Effector memory CD8-positive, alpha-beta T cell (primary cell): ENCODE data around the gene TTLL6.
A peak's percentile ranks its signal among the peaks of the same experiment; 100 is the strongest.

Experiments used
- ATAC-seq: fragments of 150-1000 bp; cut with Tn5 transposase; replicated peaks from 2 replicates; pipeline ENCODE4 v1.10.0; 2021; ENCODE audit warnings: mild to moderate bottlenecking, moderate library complexity
- DNase-seq, 3 experiments: peaks; one replicate each; pipeline ENCODE4 v3.0.0; 2021
- H3K27ac Mint-ChIP-seq, 2 donors: one replicate each; pipeline ENCODE4 v1.8.0; 2022; ENCODE audit warnings: mild to moderate bottlenecking in 2 of 2, mixed read lengths in 2 of 2, moderate library complexity in 2 of 2
- H3K27me3 Mint-ChIP-seq, 2 donors: one replicate each; pipeline ENCODE4 v1.8.0; 2022; ENCODE audit warnings: mixed read lengths in 2 of 2
- H3K36me3 Mint-ChIP-seq: one replicate; pipeline ENCODE4 v1.8.0; 2022; ENCODE audit warnings: mild to moderate bottlenecking, moderate library complexity, mixed read lengths; ENCODE audit not compliant: insufficient read depth
- H3K4me1 Mint-ChIP-seq, 2 donors: one replicate each; pipeline ENCODE4 v1.8.0; 2022; ENCODE audit warnings: low read depth in 2 of 2, mixed read lengths in 2 of 2
- H3K4me3 Mint-ChIP-seq, 2 donors: one replicate each; pipeline ENCODE4 v1.8.0; 2022; ENCODE audit warnings: mild to moderate bottlenecking in 2 of 2, mixed read lengths in 2 of 2, moderate library complexity in 2 of 2
- H3K9me3 Mint-ChIP-seq, 2 donors: one replicate each; pipeline ENCODE4 v1.8.0; 2022; ENCODE audit warnings: mixed read lengths in 2 of 2

TTLL6 gene

DNA sequence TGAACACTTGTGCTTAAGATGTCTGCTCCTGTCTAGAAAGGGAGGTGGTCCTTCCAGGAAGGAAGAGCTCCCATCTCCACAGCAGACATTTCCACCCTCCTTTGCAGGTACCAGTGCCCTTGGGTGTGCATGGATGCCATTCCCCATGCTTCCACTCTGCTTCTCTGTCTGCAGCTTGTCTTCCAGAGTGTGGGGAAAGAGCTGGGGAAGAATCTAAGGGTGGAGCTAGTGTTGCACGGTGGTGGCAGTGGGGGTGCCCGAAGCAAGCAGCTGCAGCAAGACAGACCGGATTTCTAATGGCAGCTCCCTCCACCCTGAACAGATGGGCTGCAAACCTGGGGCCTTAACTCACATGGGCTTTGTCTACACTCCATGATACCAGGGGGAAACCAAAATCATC, 65.9 kb downstream of the TTLL6 start:
- peaks cover 27% of the 10 kb centered on the region in 2 donors for H3K4me1 Mint-ChIP-seq

DNA sequence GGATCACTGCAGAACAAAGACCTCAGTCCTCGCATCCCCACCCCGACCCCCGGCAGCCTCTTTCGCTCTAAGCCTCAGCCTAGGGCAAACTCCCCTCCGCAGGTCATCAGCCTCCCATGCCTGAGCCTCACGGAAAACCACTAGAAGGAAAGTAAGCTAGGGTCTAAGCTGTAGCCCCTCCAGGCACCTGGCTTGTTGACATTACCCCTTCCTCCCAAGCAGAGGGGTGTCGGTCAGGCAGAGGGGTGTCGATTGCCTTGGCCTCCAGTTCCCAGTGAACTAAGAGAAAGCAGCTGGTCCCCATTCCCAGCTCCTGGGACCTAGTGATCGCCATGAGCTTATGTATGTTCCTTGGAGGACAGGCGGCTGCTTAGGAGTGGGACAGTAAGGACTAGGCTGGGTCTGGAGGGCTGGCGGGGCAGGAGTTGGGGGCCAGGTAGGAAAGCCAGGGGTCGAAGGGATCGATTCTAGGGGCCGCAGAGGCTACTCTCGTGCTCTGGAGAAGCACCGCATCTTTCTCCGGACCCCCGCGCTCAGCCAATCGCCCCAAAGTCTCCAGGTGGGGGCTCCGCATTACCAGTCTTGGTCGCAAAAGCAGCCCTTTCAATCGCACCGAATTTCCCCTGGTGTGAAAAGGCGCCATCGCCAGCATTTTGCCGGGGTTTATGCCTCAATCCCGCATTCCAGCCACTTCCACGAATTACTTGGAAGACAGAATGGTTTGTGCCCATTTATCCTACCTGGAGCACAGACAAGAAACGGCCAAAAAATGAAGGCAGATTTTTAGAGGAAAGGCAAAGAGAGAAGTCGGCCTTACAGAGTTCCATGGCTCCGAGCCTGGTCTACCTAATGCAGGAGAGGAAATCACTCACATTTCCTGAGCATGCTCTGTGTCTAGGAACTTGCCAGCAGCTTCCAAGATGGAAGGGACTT, 67.1 kb downstream of the TTLL6 start:
- Mint-ChIP-seq H3K9me3 (no peaks in the 10 kb centered on the region), H3K27ac (no peak overlapping the region), H3K27me3 (peaks cover 71 to 95% of the 10 kb centered on the region in 2 donors), H3K4me3 (no peak overlapping the region), H3K4me1 (peaks cover 27 to 30% of the 10 kb centered on the region in 2 donors), H3K36me3 (peaks cover 28% of the 10 kb centered on the region)
- no peak for ATAC-seq
- no peak for DNase-seq

More for the DNA sequence above, 65.9 kb downstream of the TTLL6 start:
- ATAC-seq = no peak
- Mint-ChIP-seq H3K9me3 (no peaks in the 10 kb centered on the region), H3K4me3 (no peak overlapping the region), H3K27ac (no peak overlapping the region), H3K27me3 (peaks cover 70 to 95% of the 10 kb centered on the region in 2 donors), H3K36me3 (peaks cover 28% of the 10 kb centered on the region)
- DNase-seq = no peak

DNA sequence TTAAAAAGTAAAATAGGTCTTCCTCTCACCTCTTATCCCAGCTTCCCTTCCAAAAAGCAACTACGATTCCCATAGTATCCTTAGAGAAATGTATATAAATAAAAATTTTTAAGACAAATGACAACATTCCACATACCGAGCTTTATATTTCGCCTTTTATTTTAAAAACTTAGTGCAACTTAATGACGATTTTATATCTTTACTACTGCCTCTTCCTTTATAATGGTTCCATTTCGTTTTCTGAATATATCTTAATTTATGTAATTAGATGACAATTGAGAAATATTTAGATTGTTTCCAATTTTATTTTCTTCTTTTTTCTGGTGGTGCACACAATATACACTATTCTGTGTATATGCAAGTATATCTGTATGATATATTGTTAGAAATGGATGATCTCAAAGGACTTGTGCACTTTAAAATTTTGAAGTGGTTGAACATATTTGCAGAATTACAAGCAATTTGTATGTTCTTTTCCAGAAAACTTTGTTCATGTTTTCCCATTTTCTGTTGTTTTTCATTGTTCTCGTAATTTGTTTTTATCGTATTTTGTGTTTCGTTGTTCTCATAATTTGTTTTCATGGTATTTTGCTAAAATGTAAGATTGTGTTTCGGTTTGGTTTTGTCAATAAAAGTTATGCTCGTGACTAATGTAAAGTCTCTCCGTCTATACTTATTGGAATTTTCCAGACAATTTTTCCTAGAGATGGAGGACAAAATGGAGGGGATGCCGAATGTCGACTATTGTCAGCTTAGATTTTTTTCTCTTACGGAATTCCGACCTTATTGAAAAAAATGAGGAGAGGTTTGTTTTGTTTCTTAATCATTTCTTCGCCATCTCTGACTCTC, 68.1 kb downstream of the TTLL6 start:
- Mint-ChIP-seq H3K4me3 (no peak overlapping the region), H3K36me3 (peaks cover 28% of the 10 kb centered on the region), H3K4me1 (peaks cover 23 to 25% of the 10 kb centered on the region in 2 donors), H3K27ac (peak overlapping the region in 1 of 2 donors; percentile 17), H3K9me3 (no peaks in the 10 kb centered on the region), H3K27me3 (peaks cover 73 to 95% of the 10 kb centered on the region in 2 donors)
- no peak for ATAC-seq
- no peak for DNase-seq

- DNase-seq = no peak
- Mint-ChIP-seq H3K4me3 (no peak overlapping the region), H3K27me3 (peaks cover 73 to 95% of the 10 kb centered on the region in 2 donors), H3K36me3 (peaks cover 28% of the 10 kb centered on the region), H3K9me3 (no peaks in the 10 kb centered on the region), H3K27ac (no peak overlapping the region), H3K4me1 (peaks cover 12 to 20% of the 10 kb centered on the region in 2 donors)
- no peak for ATAC-seq
Observed at GRCh38 chr17:48747445-48748363, 69.3 kb downstream of the TTLL6 start.

- Mint-ChIP-seq H3K4me3 (peak overlapping the region; percentile 46 to 51), H3K9me3 (no peaks in the 10 kb centered on the region), H3K27me3 (peaks cover 73 to 95% of the 10 kb centered on the region in 2 donors), H3K27ac (no peak overlapping the region), H3K4me1 (peaks cover 12 to 16% of the 10 kb centered on the region in 2 donors), H3K36me3 (peaks cover 23% of the 10 kb centered on the region)
- DNase-seq (no peak), ATAC-seq (no peak)
Observed at GRCh38 chr17:48746916-48747444, 70.0 kb downstream of the TTLL6 start.

DNA sequence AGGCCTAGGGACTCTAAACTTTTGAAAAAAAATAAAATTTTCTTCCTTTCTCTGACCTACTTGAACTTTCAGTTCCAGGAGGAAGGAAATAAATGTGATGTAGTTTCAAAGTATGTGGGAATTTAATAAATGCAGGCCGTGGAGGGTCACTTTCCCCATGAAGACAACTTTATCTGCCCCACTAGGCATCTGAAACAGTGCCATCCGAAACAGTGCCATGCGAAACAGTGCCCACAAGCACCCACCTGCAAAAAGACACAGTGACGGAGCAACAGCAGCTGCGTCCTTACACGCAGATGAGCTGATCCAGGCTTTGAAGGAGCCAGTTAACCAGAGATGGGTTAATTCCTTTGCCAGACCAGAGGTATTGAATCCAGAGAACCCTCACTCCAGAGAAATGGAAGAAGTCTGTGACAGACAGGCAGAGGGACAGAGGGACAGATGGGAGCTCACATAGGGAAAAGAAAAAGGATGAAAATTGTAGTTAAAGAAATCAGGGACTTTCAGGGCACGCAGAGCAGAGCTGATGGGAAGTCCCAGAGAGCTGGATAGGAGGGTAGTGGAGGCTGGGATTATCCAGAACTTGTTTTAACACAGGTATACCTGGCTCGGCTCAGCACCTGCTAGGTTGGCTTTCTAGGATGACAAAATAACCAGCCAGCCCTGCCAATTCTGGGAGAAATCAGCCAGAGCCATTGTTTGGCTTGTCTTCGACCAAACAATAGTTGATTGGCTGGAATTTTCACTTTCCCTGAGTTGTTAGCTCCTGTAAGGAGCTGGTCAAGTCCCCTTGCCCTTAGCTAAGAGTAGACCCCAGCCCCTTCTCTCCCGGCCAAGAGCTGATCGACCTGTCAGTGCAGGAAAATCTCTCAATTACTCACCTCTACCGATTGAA, 71.4 kb downstream of the TTLL6 start:
- Mint-ChIP-seq H3K4me1 (peaks cover 12 to 14% of the 10 kb centered on the region in 2 donors), H3K27me3 (peaks cover 76 to 95% of the 10 kb centered on the region in 2 donors), H3K36me3 (peaks cover 23% of the 10 kb centered on the region), H3K27ac (no peak overlapping the region), H3K9me3 (no peaks in the 10 kb centered on the region), H3K4me3 (peak overlapping the region in 1 of 2 donors; percentile 40)
- ATAC-seq = no peak
- no peak for DNase-seq

- peaks cover 7% of the 10 kb centered on the region for H3K36me3 Mint-ChIP-seq
- H3K27ac Mint-ChIP-seq = no peak overlapping the region
- H3K27me3 Mint-ChIP-seq = peaks cover 88 to 98% of the 10 kb centered on the region in 2 donors
- H3K4me1 Mint-ChIP-seq = peaks cover 5 to 10% of the 10 kb centered on the region in 2 donors
- no peak overlapping the region for H3K4me3 Mint-ChIP-seq
- no peak for DNase-seq
- H3K9me3 Mint-ChIP-seq = no peaks in the 10 kb centered on the region
- ATAC-seq = no peak
Observed at GRCh38 chr17:48740537-48740936, 76.5 kb downstream of the TTLL6 start.

DNA sequence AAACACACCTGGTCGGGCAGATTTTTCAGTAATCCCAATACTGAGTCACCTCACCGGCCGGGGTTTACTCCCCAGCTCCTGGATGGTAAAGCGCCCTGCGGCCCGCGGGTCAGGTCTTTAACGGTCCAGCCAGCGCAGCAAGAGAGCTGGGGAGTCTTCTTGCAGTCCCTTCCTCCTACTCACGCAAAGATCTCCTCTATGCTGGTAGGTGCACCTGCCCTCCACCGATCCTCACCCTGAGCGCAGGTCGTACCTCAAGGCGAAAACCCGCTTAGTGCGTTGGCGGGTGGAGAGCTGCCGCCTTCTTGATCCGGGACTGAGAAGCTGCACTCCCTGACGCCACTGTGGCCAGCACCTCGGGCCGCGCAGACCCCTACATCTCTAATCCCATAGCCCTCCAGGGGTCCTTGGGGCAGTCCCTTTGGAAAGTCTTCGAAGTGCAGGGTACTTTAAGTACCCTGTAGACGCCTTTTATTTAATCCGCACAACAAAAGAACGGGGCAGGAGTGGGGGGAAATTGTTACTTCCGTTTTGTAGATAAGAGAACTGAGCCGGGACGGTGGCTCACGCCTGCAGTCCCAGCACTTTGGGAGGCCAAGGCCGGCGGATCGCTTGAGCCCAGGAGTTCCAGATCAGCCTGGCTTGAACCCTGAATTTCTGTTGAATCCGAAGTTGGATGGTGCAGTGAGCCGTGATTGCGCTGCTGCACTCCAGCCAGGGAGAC, 78.1 kb downstream of the TTLL6 start:
- DNase-seq (no peak), ATAC-seq (no peak)
- no peaks in the 10 kb centered on the region for H3K9me3 Mint-ChIP-seq
- H3K27ac Mint-ChIP-seq = no peak overlapping the region
- peaks cover 7% of the 10 kb centered on the region for H3K36me3 Mint-ChIP-seq
- H3K4me1 Mint-ChIP-seq = peaks cover 6 to 9% of the 10 kb centered on the region in 2 donors
- H3K27me3 Mint-ChIP-seq = peaks cover 87 to 98% of the 10 kb centered on the region in 2 donors
- peak overlapping the region; percentile 55 to 66 for H3K4me3 Mint-ChIP-seq

- no peak for DNase-seq
- no peak for ATAC-seq
- H3K9me3 Mint-ChIP-seq = no peaks in the 10 kb centered on the region
- peaks cover 11 to 12% of the 10 kb centered on the region in 2 donors for H3K4me1 Mint-ChIP-seq
- H3K27ac Mint-ChIP-seq = no peak overlapping the region
- peaks cover 87 to 98% of the 10 kb centered on the region in 2 donors for H3K27me3 Mint-ChIP-seq
- peaks cover 7% of the 10 kb centered on the region for H3K36me3 Mint-ChIP-seq
- no peak overlapping the region for H3K4me3 Mint-ChIP-seq
Observed at GRCh38 chr17:48738424-48738802, 78.6 kb downstream of the TTLL6 start.

DNA sequence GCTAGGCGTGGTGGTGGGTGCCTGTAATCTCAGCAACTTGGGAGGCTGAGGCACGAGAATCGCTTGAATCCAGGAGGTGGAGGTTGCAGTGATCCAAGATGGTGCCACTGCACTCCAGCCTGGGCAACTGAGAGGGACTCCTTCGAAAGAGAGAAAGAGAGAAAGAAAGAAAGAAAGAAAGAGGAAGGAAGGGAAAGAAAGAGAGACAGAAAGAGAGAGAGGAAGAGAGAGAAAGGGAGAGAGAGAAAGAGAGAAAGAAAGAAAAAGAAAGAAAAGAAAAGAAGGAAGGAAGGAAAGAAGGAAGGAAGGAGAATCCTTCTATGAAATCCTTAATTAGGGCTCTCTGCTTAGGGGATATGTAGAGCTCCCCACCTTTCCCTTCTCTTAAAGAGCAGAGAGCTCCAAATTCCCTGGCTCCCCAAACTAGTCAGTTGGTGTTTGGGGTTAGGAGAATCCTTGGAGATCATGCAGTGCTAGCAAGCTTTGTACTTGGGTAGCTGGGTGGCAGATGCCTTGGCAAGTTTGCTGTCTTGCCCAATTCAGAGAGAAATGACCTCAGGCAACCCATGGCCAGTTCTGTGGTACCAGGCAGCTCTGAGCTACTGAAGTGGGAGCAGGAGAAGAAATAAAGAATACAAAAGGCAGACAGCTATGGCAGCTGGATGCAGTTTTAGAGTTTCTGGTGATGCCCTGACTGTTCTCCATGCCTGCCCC, 79.5 kb downstream of the TTLL6 start:
- no peak for ATAC-seq
- Mint-ChIP-seq H3K36me3 (peaks cover 7% of the 10 kb centered on the region), H3K27me3 (peaks cover 85 to 98% of the 10 kb centered on the region in 2 donors), H3K27ac (no peak overlapping the region), H3K9me3 (no peaks in the 10 kb centered on the region), H3K4me1 (peaks cover 17% of the 10 kb centered on the region in 2 donors), H3K4me3 (no peak overlapping the region)
- no peak for DNase-seq

GRCh38 chr17:48735062-48735351, 82.0 kb downstream of the TTLL6 start:
- ATAC-seq = no peak
- H3K27ac Mint-ChIP-seq = no peak overlapping the region

More at GRCh38 chr17:48735062-48735351, 82.0 kb downstream of the TTLL6 start:
- Mint-ChIP-seq H3K27me3 (peaks cover 81 to 95% of the 10 kb centered on the region in 2 donors), H3K9me3 (no peaks in the 10 kb centered on the region), H3K4me3 (no peak overlapping the region), H3K4me1 (peaks cover 17% of the 10 kb centered on the region in 2 donors), H3K36me3 (peaks cover 6% of the 10 kb centered on the region)
- no peak for DNase-seq
